Spleen (tissue), 7 donors: ENCODE results near the gene SLC25A26.

Source experiments
- CTCF ChIP-seq, 11 experiments: fragments of 200-600 bp in 7 of 11; fragments of 450-650 bp in 4 of 11; sonication (generic) in 4 of 11; IDR thresholded peaks in 8 of 11; conservative IDR thresholded peaks in 3 of 11; 1 replicate in 7 of 11; 2 replicates in 4 of 11; pipeline versions ENCODE4 v1.4.0 to v1.8.0; 2016 to 2021; ENCODE audit warnings: antibody characterized with exemption in 11 of 11, inconsistent platforms in 4 of 11, mild to moderate bottlenecking in 1 of 11
- POLR2AphosphoS5 ChIP-seq, 3 donors: sonication (generic); formaldehyde crosslinking; IDR thresholded peaks; one replicate each; pipeline ENCODE4 v1.5.1; 2017; ENCODE audit warnings: antibody characterized with exemption in 3 of 3
- donor health status: DM: no; HTN: no; CAD: no; lungs with moderate emphysema.
- donor health status: DM: no; HTN: no; CAD: no.
- donor health status: DM: no; HTN: no; CAD: no.

GRCh38 chr3:66401157-66401550 is 180.4 kb downstream of the SLC25A26 start:
- TF ChIP-seq CTCF (IDR thresholded peaks at IDR 0.05 in 8 of 11, conservative IDR thresholded peaks at IDR 0.05 in 3 of 11) (no peak), POLR2AphosphoS5 (IDR thresholded peaks at IDR 0.05) (no peak)
